ENCODE measurements around the gene SMPD3.

The SMPD3 gene

DNA sequence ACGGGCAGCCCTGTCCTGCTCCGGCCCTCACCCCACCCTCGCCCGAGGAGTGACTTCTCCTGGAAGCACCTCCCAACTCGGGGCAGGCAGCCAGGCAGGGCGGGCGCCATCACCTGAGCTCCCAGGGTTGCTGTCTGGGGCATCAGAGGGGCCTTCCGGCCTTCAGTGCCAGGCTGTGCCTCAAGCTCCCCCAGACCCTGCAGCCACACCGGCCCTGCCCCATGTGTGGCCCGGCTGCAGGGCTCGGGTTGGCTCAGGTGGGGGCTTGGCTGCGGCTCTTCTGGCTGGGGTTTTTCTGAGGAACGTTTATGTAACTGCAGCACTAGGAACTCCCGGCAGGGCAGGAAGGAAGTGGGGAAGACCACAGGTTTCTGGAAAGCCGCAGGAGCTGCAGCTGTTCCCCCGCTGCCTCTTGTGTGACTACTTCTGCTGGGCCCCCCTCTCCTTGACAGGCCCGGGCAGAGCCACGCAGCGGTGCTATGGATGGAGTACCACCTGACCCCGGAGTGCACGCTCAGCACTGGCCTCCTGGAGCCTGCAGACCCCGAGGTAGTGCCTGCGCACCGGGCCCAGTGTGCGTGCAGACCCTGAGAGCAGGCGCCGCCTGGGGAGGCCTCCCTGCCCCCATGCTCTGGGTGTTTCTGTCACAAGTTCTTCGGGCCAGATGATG lies 91.9 kb downstream of the SMPD3 start:
- no peak for DNase-seq (ENCODE audit: low read depth)

DNA sequence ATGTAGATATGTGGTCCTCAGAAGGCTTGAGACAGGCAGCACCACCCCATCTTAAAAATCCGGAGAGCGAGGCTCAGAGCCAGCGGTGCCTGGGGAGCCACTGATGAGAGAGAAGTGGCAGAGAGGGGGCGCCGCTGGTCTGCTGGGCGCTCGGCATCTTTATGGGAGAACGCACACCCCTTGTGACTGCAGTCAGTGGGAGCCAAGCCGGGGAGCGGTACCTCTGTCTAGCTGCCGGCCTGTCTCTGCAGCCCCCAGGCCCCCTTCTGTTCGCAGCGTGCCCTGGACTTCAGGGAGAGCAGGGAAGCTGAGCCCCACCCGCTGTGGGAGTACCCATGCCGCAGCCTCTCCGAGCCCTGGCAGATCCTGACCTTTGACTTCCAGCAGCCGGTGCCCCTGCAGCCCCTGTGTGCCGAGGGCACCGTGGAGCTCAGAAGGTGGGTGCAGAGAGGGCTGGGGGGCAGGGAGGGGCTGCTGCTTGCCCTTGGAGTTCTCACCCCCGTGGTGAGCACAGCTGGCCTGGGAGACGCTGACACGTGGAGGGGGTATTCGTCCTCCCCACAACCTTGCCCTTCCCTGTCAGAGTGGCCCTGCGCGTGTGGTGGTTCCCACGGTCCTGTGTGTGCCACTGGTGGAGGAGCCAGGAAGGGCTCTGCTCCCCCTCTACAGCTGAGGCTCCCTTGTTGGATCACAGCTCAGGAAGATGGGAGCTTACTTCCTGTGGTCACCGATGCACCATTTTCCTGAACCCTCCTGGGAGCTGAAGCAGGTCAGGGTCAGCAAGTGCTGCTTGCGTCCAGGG lies 92.7 kb downstream of the SMPD3 start:
- no peak for DNase-seq (ENCODE audit: low read depth)

DNA sequence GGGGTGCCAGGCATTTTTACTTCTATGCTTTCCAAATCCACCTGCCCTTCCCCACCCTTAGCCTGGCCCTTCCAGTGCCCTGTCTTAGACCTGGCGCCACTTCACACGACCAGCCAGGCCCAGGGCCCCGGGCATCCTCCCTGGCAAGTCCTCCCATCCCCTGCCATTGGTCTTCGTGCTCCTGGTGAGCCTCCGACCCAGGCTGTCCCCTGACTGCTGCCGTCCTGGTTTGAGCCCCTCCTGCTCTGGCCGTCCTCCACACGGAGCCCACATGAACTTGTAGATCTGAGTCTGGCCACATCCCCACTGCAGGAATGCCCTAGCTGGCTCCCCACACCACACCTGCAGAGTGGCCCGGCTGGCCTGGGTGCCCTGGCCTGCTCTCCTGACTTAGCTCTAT lies 93.5 kb downstream of the SMPD3 start:
- DNase-seq (ENCODE audit: low read depth): no peak

DNA sequence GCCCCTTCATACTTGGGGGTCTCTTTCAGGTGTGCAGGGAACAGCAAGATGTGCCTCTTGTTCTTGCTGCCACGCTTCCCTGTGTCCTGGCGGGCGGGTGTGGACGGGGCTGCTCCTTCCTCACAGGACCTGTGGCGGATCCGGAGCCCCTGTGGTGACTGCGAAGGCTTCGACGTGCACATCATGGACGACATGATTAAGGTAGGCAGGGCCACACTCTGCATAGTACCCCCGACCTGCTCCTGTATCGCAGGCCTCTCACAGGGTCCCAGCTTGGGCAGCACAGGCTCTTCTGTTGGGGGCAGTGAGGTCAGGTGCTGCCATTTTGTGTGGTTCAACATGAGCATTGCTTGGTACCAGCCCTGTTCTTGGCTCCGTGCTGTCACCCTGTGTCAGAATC lies 94.9 kb downstream of the SMPD3 start:
- DNase-seq (ENCODE audit: low read depth): no peak

DNA sequence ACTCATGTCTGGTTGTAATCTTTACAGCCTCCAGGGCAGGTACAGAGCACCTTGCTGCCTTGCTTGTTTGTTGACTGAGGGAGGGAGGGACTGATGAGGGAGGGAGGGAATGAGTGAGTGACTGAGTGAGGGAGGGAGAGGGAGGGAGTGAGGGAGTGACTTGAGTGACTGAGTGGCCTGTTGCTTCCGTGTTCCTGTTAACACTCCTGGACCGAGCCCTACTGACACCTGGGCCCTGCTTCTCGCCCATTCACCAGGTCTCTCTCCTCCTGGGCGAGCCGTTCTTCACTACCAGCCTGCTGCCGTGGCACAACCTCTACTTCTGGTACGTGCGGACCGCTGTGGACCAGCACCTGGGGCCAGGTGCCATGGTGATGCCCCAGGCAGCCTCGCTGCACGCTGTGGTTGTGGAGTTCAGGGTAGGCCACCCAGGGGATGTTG lies 96.3 kb downstream of the SMPD3 start:
- DNase-seq (ENCODE audit: low read depth): no peak

DNA sequence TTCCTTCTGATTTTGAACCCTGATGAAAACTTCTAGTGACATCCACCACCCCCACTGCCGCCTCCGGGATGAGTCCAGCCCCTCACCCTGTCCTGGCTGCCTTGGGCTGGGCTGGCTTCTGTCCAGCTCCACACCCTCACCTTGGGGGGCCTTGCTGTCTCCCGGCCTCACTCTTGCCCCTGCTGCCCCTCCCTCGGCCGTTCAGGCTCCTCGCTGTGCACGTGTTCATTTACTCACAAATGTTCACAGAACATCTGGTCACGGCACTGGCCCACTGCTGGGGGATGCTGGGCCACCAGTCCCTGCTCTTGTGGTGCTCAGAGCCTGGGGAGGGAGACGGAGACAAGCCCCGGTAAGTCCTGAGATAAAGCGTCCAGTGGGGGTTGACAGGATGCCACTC lies 96.8 kb downstream of the SMPD3 start:
- DNase-seq (ENCODE audit: low read depth): no peak

DNA sequence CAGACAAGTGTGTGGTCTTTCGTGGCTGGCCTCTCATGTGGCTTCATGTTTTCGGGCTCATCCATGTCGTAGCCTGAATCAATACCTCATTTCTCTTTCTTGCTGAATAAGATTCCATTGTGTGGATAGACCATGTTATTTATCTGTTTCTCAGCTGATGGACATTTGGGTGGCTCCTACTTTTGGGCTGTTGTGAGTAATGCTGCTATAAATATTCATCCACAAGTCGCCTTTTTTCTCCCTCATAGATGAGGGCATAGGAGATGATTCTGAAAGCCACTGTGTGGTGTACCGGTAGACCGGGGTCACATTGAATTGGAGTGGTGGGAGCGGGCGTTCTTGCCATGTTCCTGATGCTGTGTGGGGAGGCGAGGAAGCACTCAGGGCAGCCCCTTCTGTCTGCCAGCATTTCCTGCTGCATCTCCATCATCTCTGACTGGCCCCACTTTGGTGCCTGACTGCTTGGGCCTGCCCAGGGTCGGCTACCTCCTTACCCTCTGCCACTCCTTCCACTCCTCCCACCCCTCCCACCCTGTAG lies 97.4 kb downstream of the SMPD3 start:
- DNase-seq (ENCODE audit: low read depth): no peak

DNA sequence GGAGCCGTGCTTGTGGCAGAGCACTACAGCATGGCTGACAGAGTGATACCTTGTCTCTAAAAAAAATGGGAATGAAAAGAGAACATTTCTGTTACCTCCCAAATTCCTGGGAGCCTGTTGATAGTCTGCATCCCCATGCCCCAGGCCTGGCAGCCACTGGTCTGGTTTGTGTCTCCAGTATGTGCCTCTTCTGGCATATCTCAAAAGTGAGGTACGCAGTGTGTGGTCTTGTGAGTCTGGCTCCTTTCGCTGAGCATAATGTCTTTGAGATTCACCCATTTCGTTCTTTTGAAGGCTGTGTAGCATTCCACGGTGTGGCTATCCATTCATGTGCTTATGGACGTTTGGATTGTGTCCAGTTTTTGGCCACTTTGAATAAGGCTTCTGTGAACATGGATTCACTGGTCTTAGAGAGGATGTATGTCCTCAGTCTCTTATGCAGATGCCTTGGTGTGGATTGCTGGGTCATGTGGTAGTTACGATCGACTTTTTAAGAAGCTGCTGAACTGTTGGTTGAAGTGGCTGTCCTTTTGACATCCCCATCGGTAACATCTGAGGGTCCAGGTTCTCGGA lies 98.4 kb downstream of the SMPD3 start:
- no peak for DNase-seq (ENCODE audit: low read depth)

DNA sequence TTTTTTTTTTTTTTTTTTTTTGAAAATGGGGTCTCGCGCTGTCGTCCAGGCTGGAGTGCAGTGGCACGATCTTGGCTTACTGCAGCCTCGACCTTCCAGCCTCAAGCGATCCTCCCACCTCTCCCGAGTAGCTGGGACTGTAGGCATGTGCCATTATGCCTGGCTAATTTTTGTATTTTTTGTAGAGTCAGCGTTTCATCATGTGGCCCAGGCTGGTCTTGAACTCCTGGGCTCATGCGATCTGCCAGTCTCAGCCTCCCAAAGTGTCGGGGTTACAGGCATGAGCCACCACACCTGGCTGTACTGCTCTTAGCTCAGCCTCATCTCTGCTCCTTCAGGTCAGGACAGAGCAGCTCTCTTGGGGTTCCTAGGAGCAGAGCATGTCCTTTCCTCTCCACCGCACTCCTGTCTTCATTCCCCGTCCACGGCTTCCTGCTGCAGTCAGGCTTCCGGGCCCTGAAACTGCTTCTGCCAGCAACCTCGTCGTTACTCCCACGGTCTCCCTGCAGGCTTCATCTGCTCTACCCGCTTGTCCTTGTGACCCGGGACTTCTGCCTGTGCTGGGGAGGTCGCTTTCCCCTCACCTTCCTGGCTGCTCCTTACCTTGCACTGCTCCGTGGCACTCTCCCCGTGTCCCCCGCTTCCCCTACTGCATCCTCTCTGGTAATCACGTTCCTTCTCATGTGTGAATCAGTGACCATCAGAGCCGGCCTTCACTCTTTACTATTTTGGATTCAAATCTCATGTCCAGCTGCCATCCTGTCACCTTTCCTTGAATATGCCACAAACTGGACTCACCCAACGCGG lies 99.5 kb downstream of the SMPD3 start:
- no peak for DNase-seq (ENCODE audit: low read depth)

DNA sequence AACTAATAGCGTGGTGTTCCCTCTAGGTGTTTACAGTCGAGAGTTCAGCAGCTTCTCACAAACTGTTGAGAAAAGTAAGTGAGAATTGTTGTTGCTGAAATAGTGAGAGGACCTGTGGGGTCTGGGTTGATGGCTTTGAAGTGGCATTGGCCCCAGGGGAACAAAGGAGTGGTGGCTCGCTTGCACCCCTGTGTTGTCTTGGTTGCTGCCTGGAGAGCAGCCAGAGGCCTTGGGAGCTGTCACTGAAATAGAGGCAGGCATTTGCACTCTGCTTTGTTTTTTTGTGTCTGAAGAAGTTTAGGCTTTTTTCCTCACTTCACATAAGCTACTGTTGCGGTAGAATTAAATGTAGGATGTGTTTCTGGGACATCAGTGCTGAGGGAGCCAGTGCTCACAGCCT lies 100.7 kb downstream of the SMPD3 start:
- no peak for DNase-seq (ENCODE audit: low read depth)

DNA sequence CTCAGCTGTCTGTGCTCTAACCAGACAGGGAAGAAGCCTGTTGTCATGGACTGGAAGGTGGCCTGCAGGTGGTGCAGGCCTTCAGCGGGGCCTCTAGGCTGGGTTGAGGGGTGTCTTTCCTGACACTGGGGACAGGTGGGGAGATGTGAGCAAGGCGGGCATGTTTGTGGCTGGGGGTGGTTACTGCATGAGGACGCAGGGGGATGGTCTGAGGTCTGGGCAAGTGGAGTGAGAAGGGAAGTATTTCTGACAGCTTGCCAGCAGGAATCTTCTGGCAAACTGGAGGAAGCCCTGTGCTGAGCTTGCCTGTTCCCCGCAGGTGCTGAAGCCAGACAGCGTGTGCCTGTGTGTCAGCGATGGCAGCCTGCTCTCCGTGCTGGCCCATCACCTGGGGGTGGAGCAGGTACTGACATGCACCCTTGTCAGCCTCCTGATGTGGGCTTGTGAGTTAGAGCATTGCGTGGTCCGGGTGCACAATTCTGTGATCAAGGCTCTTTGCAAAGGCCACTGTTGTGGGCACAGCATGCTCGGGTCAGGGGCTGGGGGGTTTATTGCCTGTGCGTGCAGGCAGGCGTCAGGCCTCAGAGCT lies 101.3 kb downstream of the SMPD3 start:
- no peak for DNase-seq (ENCODE audit: low read depth)

DNA sequence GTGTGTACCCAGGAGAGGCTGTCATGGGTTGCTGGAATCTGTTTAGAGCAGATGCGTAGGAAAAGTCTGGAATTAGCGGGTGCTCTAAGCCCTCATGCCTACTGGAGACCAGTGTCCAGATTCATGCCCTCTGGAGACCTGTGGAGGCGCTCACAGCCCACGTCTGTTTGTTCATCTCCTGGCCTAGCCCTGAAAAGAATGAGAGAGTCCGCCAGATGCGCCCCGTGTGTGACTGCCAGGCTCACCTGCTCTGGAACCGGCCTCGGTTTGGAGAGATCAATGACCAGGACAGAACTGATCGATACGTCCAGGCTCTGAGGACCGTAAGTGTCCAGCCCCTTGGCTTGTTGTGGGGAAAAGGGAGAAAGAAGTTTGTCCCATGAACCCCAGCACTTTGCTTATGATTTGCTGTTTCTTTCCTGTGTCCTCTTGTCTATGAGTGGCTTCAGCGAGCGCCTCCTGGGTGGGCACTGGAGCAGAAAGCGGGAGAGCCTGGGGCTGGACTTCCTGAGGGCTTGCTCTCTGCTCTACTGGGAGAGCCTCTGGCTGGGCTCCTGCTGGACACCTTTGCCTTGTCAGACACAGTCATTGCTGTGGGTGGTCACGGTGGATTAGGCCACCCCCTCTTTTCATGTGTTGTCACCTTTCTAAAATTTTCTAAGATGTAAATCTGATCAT lies 102.2 kb downstream of the SMPD3 start:
- DNase-seq (ENCODE audit: low read depth): no peak

DNA sequence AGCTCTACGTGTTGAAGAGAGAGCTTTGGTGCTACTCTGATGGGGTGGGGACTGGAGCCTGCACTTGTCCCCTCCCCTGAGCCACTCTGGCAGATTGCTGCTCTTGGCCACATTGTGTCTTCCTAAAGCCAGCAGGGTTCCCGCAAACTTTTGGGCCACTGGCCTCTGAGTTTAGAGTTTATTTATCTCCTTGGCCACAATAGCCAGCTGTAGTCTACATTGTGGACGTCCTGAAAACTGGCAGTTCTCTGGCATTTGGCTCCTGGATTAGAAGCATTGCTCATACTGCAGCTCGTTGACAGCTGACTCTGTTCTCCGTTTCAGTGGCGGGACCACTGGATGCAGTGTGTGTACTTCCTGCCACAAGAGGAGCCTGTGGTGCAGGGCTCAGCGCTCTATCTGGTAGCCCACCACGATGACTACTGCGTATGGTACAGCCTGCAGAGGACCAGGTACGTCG lies 102.9 kb downstream of the SMPD3 start:
- no peak for DNase-seq (ENCODE audit: low read depth)

DNA sequence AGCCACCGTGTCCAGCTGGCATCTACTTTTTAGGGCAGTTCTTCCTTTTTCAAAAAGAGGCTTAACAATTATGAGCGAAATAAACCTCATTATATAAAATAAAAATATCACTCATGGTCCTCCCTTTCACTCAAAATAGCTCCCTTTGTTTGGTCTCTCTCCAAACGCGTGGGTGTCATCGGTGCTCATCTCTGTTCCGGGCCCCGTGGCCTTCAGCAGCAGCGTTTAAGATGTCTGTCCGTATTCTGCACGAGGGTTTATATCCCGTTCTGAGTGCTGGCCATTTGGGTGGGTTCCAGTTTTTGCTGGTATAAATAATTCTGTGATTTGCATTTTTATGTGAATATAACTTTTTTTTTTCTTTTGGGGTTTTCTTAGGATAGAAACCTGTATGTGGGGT lies 104.1 kb downstream of the SMPD3 start:
- no peak for DNase-seq (ENCODE audit: low read depth)

DNA sequence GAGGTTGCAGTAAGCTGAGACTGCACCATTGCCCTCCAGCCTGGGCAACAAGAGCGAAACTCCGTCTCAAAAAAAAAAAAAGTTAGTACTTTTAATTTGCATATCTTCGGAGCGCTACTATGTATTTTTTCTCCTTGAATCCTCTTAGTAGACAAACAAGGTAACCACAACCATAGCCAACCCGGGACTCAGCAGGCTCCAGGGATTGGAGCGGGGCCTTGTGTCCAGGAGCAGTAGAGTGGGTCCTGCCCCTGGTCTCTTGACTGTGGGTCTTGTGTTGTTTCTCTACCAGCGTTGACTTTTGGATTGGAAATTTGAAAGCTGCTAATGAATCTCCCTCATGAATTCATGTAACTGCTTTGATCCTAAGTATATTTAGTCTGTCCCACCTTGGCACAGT lies 105.2 kb downstream of the SMPD3 start:
- no peak for DNase-seq (ENCODE audit: low read depth)

DNA sequence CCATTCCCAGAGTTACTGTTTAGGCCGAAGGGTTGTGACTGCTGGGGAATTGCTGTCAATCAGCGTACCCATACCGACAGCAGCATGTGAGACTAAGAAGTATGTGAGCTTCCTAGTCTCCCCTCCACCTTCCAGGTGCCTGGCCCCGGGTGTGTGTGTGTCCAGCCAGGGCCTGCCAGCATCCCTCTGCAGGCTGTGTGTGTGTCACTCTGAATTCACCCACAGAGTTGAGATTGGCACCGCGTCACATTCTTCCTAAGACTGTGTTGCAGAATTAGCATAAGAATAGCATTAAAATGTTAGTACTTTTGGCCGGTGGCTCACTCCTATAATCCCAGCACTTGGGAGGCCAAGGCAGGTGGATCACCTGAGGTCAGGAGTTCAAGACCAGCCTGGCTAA lies 105.7 kb downstream of the SMPD3 start:
- DNase-seq (ENCODE audit: low read depth): no peak

DNA sequence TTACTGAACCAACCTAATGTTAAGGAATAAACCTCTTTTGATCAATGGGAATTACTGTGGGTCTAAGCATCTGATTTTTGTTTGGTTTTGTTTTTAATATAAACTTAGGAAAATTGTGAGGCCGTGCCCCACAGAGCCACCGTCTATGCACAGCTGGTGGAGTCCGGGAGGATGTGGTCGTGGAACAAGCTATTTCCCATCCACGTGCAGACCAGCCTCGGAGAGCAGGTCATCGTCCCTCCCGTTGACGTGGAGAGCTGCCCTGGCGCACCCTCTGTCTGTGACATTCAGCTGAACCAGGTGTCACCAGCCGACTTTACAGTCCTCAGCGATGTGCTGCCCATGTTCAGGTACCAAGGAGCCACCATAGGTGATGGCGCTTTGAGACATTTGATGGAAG lies 109.1 kb downstream of the SMPD3 start:
- no peak for DNase-seq (ENCODE audit: low read depth)

DNA sequence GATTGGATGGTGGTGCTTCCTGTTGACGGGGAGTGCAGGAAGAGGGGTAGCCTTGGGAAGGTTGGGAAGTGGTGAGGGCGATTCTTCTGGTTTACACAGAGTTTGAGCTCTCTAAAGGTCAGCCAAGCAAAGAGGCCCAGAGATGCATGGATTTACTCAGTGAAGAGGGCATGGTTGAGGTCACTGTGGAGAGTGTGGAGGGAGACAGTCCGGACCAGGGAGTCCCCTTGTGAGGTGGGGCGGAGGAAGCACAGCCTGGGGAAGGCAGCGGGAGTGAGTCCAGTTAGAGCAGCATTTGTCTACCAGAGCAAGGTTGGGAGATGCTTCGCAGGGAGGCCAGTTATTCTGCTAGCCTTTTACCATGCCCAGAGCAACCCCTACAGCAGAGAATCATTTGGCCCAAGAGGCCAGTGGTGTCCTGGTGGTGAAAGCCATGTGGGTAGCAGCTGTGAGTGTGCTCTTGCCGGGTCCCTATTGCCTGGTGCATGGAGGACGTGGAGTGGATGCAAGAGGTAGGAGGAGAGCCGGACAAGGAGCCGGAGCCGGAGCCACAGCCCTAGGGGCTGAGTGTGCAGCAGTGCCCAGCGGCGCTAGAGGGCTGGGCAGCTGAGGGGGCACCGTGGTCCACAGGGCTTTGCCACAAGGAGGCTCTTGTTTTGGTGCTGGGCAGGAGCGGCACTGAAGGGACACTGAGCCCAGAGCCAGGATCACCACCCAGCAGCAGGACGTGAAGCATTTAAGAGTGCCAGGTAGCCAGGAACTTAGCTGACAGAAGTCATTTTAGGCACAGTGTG lies 109.8 kb downstream of the SMPD3 start:
- no peak for DNase-seq (ENCODE audit: low read depth)

DNA sequence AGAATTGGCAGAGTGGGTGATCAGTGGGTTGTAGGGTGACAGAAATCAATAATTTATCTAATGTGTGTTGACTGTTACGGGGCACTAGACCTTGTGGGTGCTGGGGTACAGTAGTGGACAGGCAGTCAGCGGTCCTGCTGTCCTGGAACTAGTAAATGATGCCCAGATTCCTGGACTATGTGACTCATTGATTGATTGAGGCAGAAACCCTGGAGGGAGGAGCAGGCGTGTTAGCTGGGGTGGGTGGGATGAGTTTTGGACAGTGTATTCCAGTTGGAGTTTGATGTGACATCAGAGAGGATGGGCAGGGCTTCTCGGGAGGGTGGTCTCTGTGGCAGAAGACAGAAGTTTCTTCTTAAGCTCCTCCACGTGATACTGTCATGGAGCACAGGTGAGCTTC lies 113.1 kb downstream of the SMPD3 start:
- no peak for DNase-seq (ENCODE audit: low read depth)

DNA sequence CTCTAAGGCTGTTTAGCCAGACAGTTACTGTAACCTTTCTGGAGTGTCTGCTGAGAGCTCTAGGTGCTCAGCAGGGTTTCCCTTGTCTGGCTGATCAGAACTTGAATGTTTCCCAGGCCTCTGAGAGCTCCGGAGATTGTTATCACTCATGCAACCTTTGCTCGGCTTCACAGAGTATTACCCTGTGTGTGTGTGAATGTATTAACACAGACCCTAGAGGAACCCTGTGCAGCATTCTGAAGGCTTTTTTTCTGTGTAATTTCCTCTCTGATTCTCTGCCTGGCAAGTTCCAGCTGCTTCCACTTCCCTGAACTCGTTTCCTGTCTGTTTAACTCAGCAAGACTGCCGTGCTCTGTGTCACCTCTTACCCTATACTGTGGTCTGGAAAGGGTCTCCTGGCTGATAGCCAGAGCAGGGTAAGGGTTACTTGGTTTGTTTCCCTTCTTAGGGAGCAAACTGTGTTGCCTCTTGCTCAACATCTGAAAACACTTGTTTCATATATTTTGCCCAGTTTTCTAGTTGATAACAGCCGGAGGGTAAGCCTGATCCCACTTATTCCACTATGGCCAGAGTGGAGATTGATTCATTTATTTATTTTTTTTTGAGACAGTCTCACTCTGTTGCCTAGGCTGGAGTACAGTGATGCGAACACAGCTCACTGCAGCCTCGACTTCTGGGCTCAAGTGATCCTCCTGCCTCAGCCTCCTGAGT lies 115.7 kb downstream of the SMPD3 start:
- DNase-seq (ENCODE audit: low read depth): no peak
